ENCODE results near the gene DNASE1L1.
A peak's percentile ranks its signal among the peaks of the same experiment; 100 is the strongest.
"Not testable (repeated sequence)": the region's sequence is repeated elsewhere in the genome, so short reads cannot be mapped to it uniquely, and the experiment has no call there.

The DNASE1L1 gene

GRCh38 chrX:154403858-154404257, 5.2 kb downstream of the DNASE1L1 start:
- no peak for DNase-seq (ENCODE audit: low spot score)

- no peak for DNase-seq (ENCODE audit: low spot score)
Observed at GRCh38 chrX:154403192-154403591, 5.9 kb downstream of the DNASE1L1 start.

DNA sequence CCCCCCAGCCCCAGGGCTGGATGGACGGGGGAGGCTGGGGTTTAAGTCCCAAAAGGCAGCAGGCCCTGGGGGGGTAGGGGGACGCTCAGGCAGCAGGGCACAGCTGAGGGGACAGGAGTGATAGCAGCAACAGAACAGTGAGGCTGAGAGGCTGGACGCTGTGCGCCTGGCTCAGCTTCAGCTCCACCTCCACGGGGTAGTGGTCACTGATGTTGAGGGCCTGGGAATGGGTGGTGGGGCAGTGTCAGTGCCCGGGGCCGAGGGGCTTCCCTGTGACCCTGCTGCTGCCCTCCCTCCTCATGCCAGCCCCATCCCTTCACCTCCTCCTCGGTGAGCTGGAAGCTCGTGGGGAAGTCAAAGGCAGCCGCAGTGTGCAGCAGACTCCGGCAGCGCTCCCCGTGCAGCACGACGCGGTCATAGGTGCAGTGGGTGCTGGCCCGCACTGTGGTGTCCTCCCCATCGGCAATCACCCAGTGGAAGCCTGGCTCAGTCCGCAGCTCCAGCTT, 6.4 kb downstream of the DNASE1L1 start:
- no peak for DNase-seq (ENCODE audit: low spot score)

DNA sequence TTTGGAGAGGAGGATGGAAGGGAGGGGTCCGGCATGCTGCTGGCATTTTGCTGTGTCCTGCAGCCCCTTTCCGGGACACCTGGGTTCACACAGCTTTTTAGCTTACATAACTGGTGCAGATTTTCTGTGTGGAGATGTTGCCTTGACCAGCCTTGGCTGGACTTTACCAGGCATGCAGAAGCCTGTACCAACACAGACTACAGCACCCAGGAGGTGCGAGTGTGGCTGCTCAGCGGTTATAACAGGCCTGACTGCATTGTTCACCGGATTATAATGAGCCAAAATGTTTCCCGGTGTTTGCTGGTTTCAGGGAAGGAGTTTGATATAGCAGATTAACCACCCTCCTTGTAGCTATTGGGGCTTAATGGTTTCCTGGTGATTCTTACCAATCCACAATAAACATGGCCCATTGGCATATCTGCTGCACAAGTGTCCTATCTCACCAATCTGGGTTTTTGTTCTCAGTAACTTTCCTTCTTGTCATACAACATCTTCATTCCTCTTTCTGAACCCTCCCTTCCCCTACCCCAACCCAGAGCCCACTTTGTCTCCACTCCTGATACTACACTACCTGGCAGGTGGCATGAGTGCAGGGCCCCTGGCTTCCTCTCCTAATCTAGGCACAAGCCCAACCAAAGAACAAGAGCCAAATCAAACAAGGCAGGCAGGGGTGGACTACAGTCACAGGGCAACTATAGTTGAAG, 7.0 kb downstream of the DNASE1L1 start:
- no peak for DNase-seq (ENCODE audit: low spot score)

GRCh38 chrX:154401045-154401799, 7.8 kb downstream of the DNASE1L1 start:
- DNase-seq (ENCODE audit: low spot score) = no peak

DNA sequence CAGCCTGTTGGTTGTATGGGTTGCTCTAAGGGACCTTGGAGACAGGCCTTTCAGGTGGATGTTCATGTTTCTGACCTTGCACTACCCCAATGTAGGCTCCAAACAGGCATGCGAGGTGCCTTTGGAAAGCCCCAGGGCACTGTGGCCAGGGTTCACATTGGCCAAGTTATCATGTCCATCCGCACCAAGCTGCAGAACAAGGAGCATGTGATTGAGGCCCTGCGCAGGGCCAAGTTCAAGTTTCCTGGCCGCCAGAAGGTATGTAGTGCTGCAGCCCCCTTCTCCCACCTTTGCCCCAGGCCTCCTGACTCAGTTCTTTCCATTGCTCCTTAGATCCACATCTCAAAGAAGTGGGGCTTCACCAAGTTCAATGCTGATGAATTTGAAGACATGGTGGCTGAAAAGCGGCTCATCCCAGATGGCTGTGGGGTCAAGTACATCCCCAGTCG, 8.7 kb downstream of the DNASE1L1 start:
- not testable (repeated sequence) for DNase-seq (ENCODE audit: low spot score)

- DNase-seq (ENCODE audit: low spot score) = no peak
Observed at GRCh38 chrX:154399527-154400368, 9.3 kb downstream of the DNASE1L1 start.

DNA sequence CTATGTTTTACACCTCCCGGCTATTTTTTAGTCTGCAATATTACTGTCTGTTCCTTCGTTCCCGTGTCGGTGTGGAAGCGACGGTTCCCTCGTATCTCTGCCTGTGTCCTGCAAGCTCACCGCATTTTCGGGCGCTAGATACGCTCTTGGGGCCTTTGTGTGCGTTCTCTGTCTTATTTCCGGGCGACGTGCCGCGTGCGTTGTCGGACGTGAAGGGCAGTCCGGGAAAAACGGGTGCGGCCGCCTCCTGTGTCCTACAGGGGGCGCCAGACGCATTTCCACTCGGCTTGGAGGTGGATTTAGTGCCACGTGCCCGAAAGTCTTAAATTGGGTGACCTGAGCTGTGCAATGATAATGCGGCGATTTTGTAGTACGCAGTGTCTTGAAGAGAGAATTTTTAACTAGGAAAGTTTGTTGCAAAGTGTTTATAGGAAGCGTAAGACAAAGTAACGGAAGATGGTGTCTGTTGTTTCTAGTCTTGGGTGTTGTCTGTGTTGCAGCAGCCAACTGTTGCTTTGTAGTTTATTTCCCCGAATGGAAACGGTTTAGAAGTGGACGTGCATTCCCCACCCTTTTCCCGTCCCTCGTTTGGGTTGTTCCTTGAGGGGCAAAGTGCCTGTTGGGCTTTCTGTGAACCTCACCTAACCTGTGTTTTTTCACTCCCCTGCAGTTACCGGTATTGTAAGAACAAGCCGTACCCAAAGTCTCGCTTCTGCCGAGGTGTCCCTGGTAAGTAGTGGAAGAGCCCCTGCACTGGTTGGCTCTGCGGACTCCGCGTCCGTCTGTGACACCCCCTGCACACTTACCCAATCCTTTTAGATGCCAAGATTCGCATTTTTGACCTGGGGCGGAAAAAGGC, 10.2 kb downstream of the DNASE1L1 start:
- peak; percentile 43 for DNase-seq (ENCODE audit: low spot score)

DNA sequence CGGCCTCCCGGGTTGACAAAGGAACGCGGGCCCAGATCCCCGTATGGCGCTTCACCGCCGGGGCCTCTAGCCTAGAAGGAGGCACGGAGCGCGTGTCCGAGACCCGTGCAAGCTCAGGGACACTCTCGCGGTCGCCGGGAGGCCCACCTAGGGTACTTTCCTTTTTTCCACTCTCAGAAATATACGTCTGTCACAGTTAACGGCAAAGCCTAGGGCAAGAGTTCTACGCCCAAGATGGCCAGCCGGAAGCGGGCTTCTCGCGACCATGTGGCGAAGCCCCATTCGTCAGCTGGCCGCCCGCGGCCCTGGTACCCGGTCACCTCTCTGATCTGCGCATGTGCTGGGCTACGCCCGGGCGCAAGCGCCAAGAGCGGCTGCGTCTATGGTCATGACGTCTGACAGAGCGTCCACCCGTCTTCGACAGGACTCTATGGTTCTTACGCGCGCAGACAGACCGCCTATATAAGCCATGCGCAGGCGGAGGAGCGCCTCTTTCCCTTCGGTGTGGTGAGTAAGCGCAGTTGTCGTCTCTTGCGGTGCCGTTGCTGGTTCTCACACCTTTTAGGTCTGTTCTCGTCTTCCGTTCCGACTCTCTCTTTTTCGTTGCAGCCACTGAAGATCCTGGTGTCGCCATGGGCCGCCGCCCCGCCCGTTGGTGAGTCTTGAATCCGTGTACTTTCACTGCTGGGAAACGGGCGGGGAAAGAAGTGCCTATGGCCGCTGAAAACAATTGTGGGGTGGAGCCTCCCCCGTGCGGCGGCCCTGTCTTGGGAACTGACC, 11.0 kb downstream of the DNASE1L1 start, which contains the start of gene RPL10:
RPL10 (plus strand) TSS at position 490 of the 780 bp plus-strand sequence; CDS start at position 633, 143 bp downstream.
- peak; percentile 95 for DNase-seq (ENCODE audit: low spot score)

DNA sequence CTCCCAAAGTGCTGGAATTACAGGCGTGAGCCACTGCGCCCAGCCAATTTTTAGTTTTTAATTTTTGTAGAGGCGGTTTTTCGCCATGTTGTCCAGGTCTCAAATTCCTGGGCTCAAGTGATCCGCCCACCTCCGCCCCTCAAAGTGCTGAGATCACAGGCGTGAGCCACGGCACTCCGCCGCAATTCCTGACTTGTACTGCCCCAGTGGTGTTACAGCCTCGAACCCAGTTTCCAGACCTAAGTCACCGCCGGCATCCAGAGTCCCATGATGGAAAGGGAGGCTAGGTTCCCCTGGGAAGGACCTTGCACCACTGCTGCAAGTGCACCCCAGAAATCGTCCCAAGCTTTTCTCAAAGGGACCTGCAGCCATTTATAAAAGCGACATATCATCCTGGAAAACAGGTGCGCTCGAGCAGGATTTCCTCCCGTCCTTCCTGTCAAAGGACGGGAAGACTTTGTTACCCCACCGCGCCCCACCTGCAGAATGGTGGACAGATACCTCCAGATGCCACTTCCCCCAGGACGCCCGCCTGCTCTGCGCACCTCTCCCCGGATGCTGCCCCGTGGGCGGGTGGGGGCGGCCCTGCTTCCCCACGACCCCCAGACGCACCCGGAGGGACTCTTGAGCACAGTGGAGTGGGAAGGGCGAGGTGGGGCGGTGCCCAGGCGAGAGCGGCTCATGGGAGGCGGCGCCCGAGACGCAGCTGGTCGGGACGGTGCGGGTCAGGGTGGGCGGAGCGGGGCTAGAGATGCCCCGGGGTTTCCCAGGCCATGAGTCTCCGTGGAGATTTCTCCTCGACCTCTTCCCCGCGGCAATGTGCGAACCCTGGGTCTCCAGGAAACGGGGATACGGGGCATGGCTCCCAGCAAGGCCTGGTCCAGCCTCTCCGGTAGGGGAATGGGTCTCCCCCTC, 11.8 kb downstream of the DNASE1L1 start:
- DNase-seq (ENCODE audit: low spot score) = peak; percentile 61

DNA sequence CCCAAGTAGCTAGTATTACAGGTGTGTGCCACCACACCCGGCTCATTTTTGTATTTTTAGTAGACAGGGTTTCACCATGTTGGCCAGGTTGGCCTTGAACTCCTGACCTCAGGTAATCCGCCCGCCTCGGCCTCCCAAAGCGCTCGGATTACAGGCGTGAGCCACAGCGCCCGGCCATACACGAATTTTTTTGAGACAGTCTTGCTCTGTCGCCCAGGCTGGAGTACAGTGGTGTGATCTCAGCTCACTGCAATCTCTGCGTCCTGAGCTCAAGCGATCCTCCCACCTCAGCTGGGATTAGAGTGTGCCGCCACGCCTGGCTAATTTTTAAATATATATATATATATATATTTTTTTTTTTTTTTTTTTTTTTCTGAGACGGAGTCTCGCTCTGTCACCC, 12.7 kb downstream of the DNASE1L1 start:
- not testable (repeated sequence) for DNase-seq (ENCODE audit: low spot score)

DNA sequence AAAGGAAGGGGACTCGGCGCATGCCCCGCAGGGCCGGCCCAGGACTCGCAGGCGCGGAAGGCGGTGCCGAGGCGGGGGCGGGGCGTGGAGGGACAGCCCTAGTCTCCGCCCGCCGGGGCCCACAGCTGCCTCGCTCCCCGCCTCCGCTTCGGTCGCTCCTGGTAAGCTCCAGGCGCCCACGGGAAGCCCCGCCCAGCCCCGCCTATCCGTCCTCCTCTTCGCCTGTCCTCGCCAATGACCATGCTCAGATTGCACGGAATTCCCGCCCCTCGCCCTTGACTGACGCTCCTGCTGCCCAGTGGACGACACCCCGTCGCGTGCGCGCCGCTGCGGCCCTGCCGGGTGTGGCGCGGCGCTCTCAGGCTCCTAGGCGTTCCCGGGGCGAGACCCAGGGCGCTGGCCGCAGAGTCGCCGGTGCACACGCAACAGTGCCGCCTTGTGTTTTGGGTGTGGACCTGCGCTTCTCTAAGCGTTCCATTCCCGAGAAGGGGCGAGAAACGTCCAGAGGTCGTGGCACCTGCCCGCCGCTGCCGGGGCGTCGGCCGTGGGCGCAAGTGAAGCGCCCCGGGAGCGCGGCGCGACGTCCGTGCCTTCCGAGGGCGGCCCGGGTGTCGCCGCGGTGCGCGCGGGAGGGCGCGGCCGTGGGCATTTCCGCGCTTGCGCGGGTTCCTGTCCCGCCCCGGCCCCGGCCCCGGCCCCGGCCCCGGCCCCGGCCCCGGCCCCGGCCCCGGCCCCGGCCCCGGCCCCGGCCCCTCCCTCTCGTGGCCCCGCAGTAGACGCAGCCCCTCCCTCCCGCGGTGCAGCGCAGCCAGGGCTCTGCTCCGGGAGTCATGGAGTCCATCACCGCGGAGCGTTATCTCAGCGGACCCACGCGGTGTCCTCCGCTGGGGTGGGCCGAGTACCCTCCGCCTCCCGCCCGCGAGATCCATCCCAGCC, 19.0 kb downstream of the DNASE1L1 start:
- not testable (repeated sequence) for DNase-seq (ENCODE audit: low spot score)

- not testable (repeated sequence) for DNase-seq (ENCODE audit: low spot score)
Observed at GRCh38 chrX:154388649-154389048, 20.4 kb downstream of the DNASE1L1 start.

- DNase-seq (ENCODE audit: low spot score) = not testable (repeated sequence)
Observed at GRCh38 chrX:154388094-154388493, 21.0 kb downstream of the DNASE1L1 start.

- no peak for DNase-seq (ENCODE audit: low spot score)
Observed at GRCh38 chrX:154384284-154384892, 24.7 kb downstream of the DNASE1L1 start.

- DNase-seq (ENCODE audit: low spot score) = no peak
Observed at GRCh38 chrX:154383359-154384283, 25.4 kb downstream of the DNASE1L1 start.
